Osteocyte (in vitro differentiated cells): ENCODE results near the gene KLF2. TPM values are rescaled to one million over a fixed set of nuclear protein-coding genes. Genes with fewer than 3 reads are reported as not detected.

Experiments
- DNase-seq: peaks from one replicate; pipeline ENCODE4 v3.0.0; 2021; ENCODE audit warnings: mixed read lengths; ENCODE audit not compliant: unreplicated experiment; ENCODE audit errors: extremely low spot score
- H3K27ac Mint-ChIP-seq: one replicate; pipeline ENCODE4 v1.8.0; 2021; ENCODE audit warnings: mild to moderate bottlenecking, mixed read lengths; ENCODE audit not compliant: unreplicated experiment
- H3K27me3 Mint-ChIP-seq: one replicate; pipeline ENCODE4 v1.8.0; 2021; ENCODE audit warnings: mixed read lengths; ENCODE audit not compliant: unreplicated experiment
- H3K36me3 Mint-ChIP-seq: one replicate; pipeline ENCODE4 v1.8.0; 2021; ENCODE audit warnings: mixed read lengths; ENCODE audit not compliant: unreplicated experiment
- H3K4me1 Mint-ChIP-seq: one replicate; pipeline ENCODE4 v1.8.0; 2021; ENCODE audit warnings: mixed read lengths; ENCODE audit not compliant: unreplicated experiment
- H3K4me3 Mint-ChIP-seq: one replicate; pipeline ENCODE4 v1.8.0; 2021; ENCODE audit warnings: mild to moderate bottlenecking, moderate library complexity, mixed read lengths; ENCODE audit not compliant: unreplicated experiment
- H3K9me3 Mint-ChIP-seq: one replicate; pipeline ENCODE4 v1.8.0; 2021; ENCODE audit warnings: mixed read lengths; ENCODE audit not compliant: unreplicated experiment
- total RNA-seq: library from RNA; stranded (reverse); gene quantifications from 2 replicates; pipeline ENCODE4 v1.2.1, GENCODE V29; 2021
- TF ChIP-seq, protein P1 (sequence below): fragments of 200-600 bp; sonication (generic); IDR thresholded peaks from 2 replicates; pipeline ENCODE4 v1.5.0; 2021; ENCODE audit warnings: antibody characterized with exemption, mild to moderate bottlenecking, moderate library complexity

The KLF2 gene
- total RNA-seq, 1 donor from 2014 or later: 55.5 TPM

DNA sequence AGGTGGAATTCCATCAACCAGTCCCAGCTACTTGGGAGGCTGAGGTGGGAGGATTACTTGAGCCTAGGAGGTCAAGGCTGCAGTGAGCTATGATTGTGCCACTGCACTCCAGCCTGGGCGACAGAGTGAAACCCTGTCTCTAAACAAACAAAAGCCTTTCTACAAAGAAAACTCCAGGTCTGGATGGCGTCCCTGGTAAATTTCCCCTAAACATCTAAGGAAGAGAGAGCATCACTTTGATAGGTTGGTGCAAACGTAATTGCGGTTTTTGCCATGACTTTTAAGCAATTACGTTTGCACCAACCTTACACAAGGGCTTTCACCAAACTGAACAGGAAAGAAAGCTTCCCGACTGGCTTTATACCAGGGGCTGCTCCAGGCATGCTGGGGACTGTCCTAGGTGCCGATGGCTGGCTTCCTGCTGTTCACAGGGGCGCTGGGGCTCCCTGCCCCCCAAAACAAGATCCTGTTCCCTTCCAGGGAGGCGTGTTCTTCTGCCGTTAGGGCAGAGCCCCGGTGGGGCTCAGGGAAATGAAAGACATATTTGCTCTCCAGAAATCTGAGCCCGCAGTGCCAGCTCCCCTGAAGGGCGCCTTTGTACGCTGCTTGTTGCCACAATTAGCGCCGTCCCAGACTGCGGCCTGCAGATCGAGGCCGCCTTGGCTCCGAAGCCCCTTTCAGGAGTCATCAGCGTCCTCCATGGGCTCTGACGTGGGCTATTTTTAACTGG, 38.7 kb upstream of the KLF2 start:
- TF ChIP-seq, protein P1, sequence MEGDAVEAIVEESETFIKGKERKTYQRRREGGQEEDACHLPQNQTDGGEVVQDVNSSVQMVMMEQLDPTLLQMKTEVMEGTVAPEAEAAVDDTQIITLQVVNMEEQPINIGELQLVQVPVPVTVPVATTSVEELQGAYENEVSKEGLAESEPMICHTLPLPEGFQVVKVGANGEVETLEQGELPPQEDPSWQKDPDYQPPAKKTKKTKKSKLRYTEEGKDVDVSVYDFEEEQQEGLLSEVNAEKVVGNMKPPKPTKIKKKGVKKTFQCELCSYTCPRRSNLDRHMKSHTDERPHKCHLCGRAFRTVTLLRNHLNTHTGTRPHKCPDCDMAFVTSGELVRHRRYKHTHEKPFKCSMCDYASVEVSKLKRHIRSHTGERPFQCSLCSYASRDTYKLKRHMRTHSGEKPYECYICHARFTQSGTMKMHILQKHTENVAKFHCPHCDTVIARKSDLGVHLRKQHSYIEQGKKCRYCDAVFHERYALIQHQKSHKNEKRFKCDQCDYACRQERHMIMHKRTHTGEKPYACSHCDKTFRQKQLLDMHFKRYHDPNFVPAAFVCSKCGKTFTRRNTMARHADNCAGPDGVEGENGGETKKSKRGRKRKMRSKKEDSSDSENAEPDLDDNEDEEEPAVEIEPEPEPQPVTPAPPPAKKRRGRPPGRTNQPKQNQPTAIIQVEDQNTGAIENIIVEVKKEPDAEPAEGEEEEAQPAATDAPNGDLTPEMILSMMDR: no peak
- Mint-ChIP-seq H3K4me1 (peaks cover 12% of the 10 kb centered on the region), H3K27me3 (peaks cover 38% of the 10 kb centered on the region), H3K4me3 (no peak overlapping the region), H3K9me3 (no peaks in the 10 kb centered on the region), H3K36me3 (no peaks in the 10 kb centered on the region), H3K27ac (no peak overlapping the region)
- no peak for DNase-seq

DNA sequence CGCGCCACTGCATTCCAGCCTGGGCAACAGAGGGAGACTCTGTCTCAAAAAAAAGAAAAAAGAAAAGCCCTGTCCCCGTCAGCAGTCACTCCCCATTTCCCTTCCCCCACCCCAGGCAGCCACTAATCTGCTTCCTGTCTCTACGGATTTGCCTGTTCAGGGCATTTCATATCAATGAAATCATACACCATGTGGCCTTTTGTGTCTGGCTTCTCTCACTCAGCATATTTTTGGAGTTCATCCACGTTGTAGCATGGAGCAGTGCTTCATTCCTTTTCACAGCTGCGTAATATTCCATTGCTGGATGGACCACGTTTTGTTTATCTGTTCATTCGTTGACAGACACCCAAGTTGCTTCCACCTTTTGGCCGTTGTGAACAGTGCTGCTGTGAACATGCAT, 36.1 kb upstream of the KLF2 start:
- Mint-ChIP-seq H3K36me3 (no peaks in the 10 kb centered on the region), H3K27me3 (peaks cover 40% of the 10 kb centered on the region), H3K27ac (no peak overlapping the region), H3K4me1 (peaks cover 19% of the 10 kb centered on the region), H3K4me3 (no peak overlapping the region), H3K9me3 (no peaks in the 10 kb centered on the region)
- TF ChIP-seq, protein P1: no peak
- DNase-seq: no peak

DNA sequence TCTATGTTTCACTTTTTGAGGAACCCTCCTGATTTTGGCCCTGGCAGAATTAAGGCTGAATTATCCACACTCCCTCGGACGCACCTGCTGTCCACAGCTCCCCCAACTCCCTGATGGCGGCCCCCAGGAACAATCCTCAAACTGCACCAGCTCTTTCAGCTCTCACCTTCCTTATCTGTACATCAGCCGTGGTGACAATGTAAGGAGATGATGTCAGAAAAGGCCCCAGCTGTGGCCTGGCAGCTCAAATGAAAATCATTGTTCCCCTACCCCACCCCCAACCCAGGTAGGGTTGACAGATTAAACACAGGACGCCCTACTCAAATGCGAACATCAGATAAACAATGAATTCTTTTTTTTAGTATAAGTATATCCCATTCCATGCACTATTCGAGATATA, 35.0 kb upstream of the KLF2 start:
- Mint-ChIP-seq H3K36me3 (no peaks in the 10 kb centered on the region), H3K4me1 (peaks cover 26% of the 10 kb centered on the region), H3K27me3 (peaks cover 36% of the 10 kb centered on the region), H3K27ac (no peak overlapping the region), H3K4me3 (no peak overlapping the region), H3K9me3 (no peaks in the 10 kb centered on the region)
- DNase-seq: no peak
- TF ChIP-seq, protein P1: no peak

DNA sequence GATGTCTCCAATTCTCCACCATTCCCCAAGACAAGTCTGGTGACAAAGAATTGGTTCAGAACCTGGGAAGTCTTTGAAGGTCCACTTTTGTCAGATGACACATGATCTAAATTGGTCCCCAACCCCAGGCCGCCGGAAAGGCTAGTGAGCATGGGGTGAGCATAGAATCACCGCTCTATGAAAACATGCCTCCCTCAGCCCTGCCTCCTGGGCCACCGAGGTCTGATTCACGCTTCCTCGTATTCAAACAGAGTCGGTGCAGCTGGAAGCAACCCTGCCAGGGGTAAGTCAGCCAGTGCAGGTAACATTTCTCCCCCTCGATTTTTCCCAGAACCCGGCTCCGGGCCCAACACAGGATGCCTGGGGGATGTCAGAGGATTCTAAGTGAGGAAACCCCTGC, 33.9 kb upstream of the KLF2 start:
- no peaks in the 10 kb centered on the region for H3K36me3 Mint-ChIP-seq
- no peaks in the 10 kb centered on the region for H3K9me3 Mint-ChIP-seq
- H3K4me1 Mint-ChIP-seq: peaks cover 26% of the 10 kb centered on the region
- H3K27me3 Mint-ChIP-seq: peaks cover 29% of the 10 kb centered on the region
- no peak overlapping the region for H3K27ac Mint-ChIP-seq
- TF ChIP-seq, protein P1: no peak
- DNase-seq: no peak
- no peak overlapping the region for H3K4me3 Mint-ChIP-seq

DNA sequence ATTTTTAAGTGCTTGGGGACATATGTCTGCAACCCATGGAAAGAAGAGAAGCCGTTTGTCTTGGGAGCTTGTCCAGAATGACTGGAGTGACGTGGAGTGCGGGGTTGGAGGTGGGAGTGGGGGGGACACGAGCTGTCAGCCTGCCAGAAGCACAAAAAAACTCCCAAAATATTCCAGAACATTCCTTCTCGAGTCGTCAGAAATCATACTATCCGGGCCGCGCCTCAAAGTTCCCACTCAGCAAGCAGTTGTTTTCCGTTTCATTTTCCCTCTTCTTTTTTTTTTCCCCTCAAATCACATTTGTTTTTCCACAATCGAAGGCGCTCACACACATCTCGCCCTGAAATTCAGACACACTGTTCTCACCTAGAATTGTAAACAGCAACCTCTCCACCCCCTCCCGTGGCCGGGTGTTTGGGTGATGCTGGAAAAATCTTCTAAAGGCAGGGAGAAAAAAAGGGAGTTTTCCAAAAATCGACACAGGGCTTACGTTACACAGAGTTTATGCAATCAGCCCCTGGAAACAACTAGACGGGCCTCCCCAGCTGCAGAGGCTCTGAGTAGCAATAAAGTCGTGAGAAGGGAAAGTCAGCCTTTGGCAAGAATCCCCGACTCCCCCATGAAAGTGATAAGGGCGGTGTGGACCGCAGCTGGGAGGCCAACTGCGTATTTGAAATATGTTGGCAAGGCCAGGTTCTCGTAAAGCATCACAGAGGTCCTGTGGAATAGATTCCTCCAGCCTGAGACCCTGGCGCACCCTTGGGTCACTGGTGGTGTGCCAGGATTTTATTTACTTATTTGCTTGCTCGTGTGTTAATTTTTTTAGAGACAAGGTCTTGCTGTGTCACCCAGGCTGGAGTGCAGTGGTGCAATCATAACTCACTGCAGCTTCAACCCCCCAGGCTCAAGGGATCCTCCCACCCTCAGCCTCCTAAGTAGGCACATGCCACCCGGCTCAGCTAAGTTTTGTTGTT, 31.2 kb upstream of the KLF2 start:
- TF ChIP-seq, protein P1: no peak

More for the DNA sequence above, 31.2 kb upstream of the KLF2 start:
- Mint-ChIP-seq H3K9me3 (no peaks in the 10 kb centered on the region), H3K4me3 (peak overlapping the region; percentile 53), H3K27ac (peak overlapping the region; percentile 86), H3K36me3 (no peaks in the 10 kb centered on the region), H3K4me1 (peaks cover 14% of the 10 kb centered on the region), H3K27me3 (peaks cover 13% of the 10 kb centered on the region)
- no peak for DNase-seq
